ENCODE measurements around the gene DCST1.

Gene DCST1

GRCh38 chr1:155051342-155051776, 17.7 kb downstream of the DCST1 start:
- no peak for DNase-seq
- Histone ChIP-seq H3K4me3 (ENCODE audit: control insufficient read depth in 1 of 7, extremely low read depth in 1 of 7, insufficient read depth in 4 of 7, low read depth in 2 of 7, low read length in 6 of 7) (peak overlapping the region; percentile 45 to 88 (median 79)), H3K27ac (ENCODE audit: insufficient read depth in 1 of 2, low read depth in 1 of 2, low read length in 2 of 2, poor library complexity in 1 of 2, severe bottlenecking in 2 of 2) (peak overlapping the region; percentile 8 to 43), H3K27me3 (replicated peaks in 2 of 5; ENCODE audit: control insufficient read depth in 4 of 5, insufficient read depth in 5 of 5, low read length in 4 of 5) (no peaks in the 10 kb centered on the region), H3K4me1 (ENCODE audit: control extremely low read depth in 1 of 4, control insufficient read depth in 4 of 4, insufficient read depth in 4 of 4, low read length in 3 of 4) (peaks cover 3 to 43% (median 40%) of the 10 kb centered on the region in 4 experiments), H3K36me3 (ENCODE audit: control insufficient read depth in 4 of 4, insufficient read depth in 4 of 4, low read length in 3 of 4) (peaks cover 0 to 20% (median 7%) of the 10 kb centered on the region in 4 experiments), H3K9me3 (ENCODE audit: control extremely low read depth in 1 of 5, control insufficient read depth in 4 of 5, insufficient read depth in 2 of 5, low read depth in 1 of 5, low read length in 4 of 5) (no peaks in the 10 kb centered on the region)
- CTCF ChIA-PET, result interaction anchor here (0.8 to 22.6 kb wide), 8 partner anchors 5 to 75 kb away, joined by 3 to 368 read pairs (median 4); partner anchors contain the start of genes ADAM15 and EFNA4
- POLR2A ChIA-PET, result interaction anchor here (0.6 to 1.7 kb wide), 3 partner anchors 10 to 122 kb away, joined by 3 read pairs; partner anchors contain the start of gene KRTCAP2
- WGBS (ENCODE audit: insufficient coverage), result 0% methylated on average over 16 of the region's 31 CpGs

GRCh38 chr1:155051777-155052398, 18.3 kb downstream of the DCST1 start:
- Histone ChIP-seq H3K4me1 (ENCODE audit: control extremely low read depth in 1 of 4, control insufficient read depth in 4 of 4, insufficient read depth in 4 of 4, low read length in 3 of 4) (peaks cover 3 to 43% (median 40%) of the 10 kb centered on the region in 4 experiments), H3K27me3 (replicated peaks in 2 of 5; ENCODE audit: control insufficient read depth in 4 of 5, insufficient read depth in 5 of 5, low read length in 4 of 5) (no peaks in the 10 kb centered on the region), H3K27ac (ENCODE audit: insufficient read depth in 1 of 2, low read depth in 1 of 2, low read length in 2 of 2, poor library complexity in 1 of 2, severe bottlenecking in 2 of 2) (peak overlapping the region; percentile 8 to 43), H3K36me3 (ENCODE audit: control insufficient read depth in 4 of 4, insufficient read depth in 4 of 4, low read length in 3 of 4) (peaks cover 0 to 25% (median 10%) of the 10 kb centered on the region in 4 experiments), H3K4me3 (ENCODE audit: control insufficient read depth in 1 of 7, extremely low read depth in 1 of 7, insufficient read depth in 4 of 7, low read depth in 2 of 7, low read length in 6 of 7) (peak overlapping the region; percentile 45 to 88 (median 79)), H3K9me3 (ENCODE audit: control extremely low read depth in 1 of 5, control insufficient read depth in 4 of 5, insufficient read depth in 2 of 5, low read depth in 1 of 5, low read length in 4 of 5) (no peaks in the 10 kb centered on the region)
- ChIA-PET POLR2A (interaction anchor here (0.7 to 1.7 kb wide), 3 partner anchors 10 to 146 kb away, joined by 3 read pairs; no protein-coding TSS in a partner anchor), CTCF (interaction anchor here (1.1 to 22.6 kb wide), 7 partner anchors 6 to 80 kb away, joined by 3 to 368 read pairs (median 13); partner anchors contain the start of genes ADAM15, EFNA3 and EFNA4)
- DNase-seq, result peak in 2 of 3 donors; percentile 51 to 54
- WGBS (ENCODE audit: insufficient coverage), result 0% methylated on average over 19 of the region's 27 CpGs

- POLR2A ChIA-PET, result interaction anchor here (0.7 to 1.3 kb wide), 3 partner anchors 9 to 147 kb away, joined by 3 read pairs; partner anchors contain the start of gene SLC50A1
- 17% methylated on average over 7 of the region's 12 CpGs for WGBS (ENCODE audit: insufficient coverage)
- Histone ChIP-seq H3K4me3 (ENCODE audit: control insufficient read depth in 1 of 7, extremely low read depth in 1 of 7, insufficient read depth in 4 of 7, low read depth in 2 of 7, low read length in 6 of 7) (peak overlapping the region; percentile 45 to 88 (median 79)), H3K9me3 (ENCODE audit: control extremely low read depth in 1 of 5, control insufficient read depth in 4 of 5, insufficient read depth in 2 of 5, low read depth in 1 of 5, low read length in 4 of 5) (no peaks in the 10 kb centered on the region), H3K27ac (ENCODE audit: insufficient read depth in 1 of 2, low read depth in 1 of 2, low read length in 2 of 2, poor library complexity in 1 of 2, severe bottlenecking in 2 of 2) (no peak overlapping the region), H3K4me1 (ENCODE audit: control extremely low read depth in 1 of 4, control insufficient read depth in 4 of 4, insufficient read depth in 4 of 4, low read length in 3 of 4) (peaks cover 3 to 43% (median 40%) of the 10 kb centered on the region in 4 experiments), H3K36me3 (ENCODE audit: control insufficient read depth in 4 of 4, insufficient read depth in 4 of 4, low read length in 3 of 4) (peaks cover 0 to 33% (median 16%) of the 10 kb centered on the region in 4 experiments), H3K27me3 (replicated peaks in 2 of 5; ENCODE audit: control insufficient read depth in 4 of 5, insufficient read depth in 5 of 5, low read length in 4 of 5) (no peaks in the 10 kb centered on the region)
- peak; percentile 42 to 53 (median 46) for DNase-seq
- CTCF ChIA-PET, result interaction anchor here (0.7 to 22.6 kb wide), 15 partner anchors 7 to 493 kb away, joined by 3 to 368 read pairs (median 4); partner anchors contain the start of genes ADAM15, EFNA3 and EFNA4
Measured at GRCh38 chr1:155052439-155053395, 19.1 kb downstream of the DCST1 start.

- Histone ChIP-seq H3K27ac (ENCODE audit: insufficient read depth in 1 of 2, low read depth in 1 of 2, low read length in 2 of 2, poor library complexity in 1 of 2, severe bottlenecking in 2 of 2) (no peak overlapping the region), H3K36me3 (ENCODE audit: control insufficient read depth in 4 of 4, insufficient read depth in 4 of 4, low read length in 3 of 4) (peaks cover 0 to 42% (median 24%) of the 10 kb centered on the region in 4 experiments)
- POLR2A ChIA-PET, result no interaction called here
Measured at GRCh38 chr1:155053531-155054105, 20.0 kb downstream of the DCST1 start.

GRCh38 chr1:155057104-155057503, 23.5 kb downstream of the DCST1 start:
- Histone ChIP-seq H3K9me3 (ENCODE audit: control extremely low read depth in 1 of 5, control insufficient read depth in 4 of 5, insufficient read depth in 2 of 5, low read depth in 1 of 5, low read length in 4 of 5) (no peaks in the 10 kb centered on the region), H3K36me3 (ENCODE audit: control insufficient read depth in 4 of 4, insufficient read depth in 4 of 4, low read length in 3 of 4) (peaks cover 0 to 53% (median 29%) of the 10 kb centered on the region in 4 experiments), H3K4me1 (ENCODE audit: control extremely low read depth in 1 of 4, control insufficient read depth in 4 of 4, insufficient read depth in 4 of 4, low read length in 3 of 4) (peaks cover 2 to 30% (median 27%) of the 10 kb centered on the region in 4 experiments), H3K27ac (ENCODE audit: insufficient read depth in 1 of 2, low read depth in 1 of 2, low read length in 2 of 2, poor library complexity in 1 of 2, severe bottlenecking in 2 of 2) (no peak overlapping the region), H3K27me3 (replicated peaks in 2 of 5; ENCODE audit: control insufficient read depth in 4 of 5, insufficient read depth in 5 of 5, low read length in 4 of 5) (no peaks in the 10 kb centered on the region), H3K4me3 (ENCODE audit: control insufficient read depth in 1 of 7, extremely low read depth in 1 of 7, insufficient read depth in 4 of 7, low read depth in 2 of 7, low read length in 6 of 7) (no peak overlapping the region)
- WGBS (ENCODE audit: insufficient coverage), result 98% methylated on average over 8 of the region's 8 CpGs
- no peak for DNase-seq
- CTCF ChIA-PET, result interaction anchor here (0.8 to 22.6 kb wide), 14 partner anchors 9 to 498 kb away, joined by 3 to 368 read pairs (median 3); partner anchors contain the start of genes ADAM15 and LENEP
- POLR2A ChIA-PET, result no interaction called here

More at GRCh38 chr1:155053531-155054105, 20.0 kb downstream of the DCST1 start:
- Histone ChIP-seq H3K4me1 (ENCODE audit: control extremely low read depth in 1 of 4, control insufficient read depth in 4 of 4, insufficient read depth in 4 of 4, low read length in 3 of 4) (peaks cover 3 to 43% (median 40%) of the 10 kb centered on the region in 4 experiments), H3K9me3 (ENCODE audit: control extremely low read depth in 1 of 5, control insufficient read depth in 4 of 5, insufficient read depth in 2 of 5, low read depth in 1 of 5, low read length in 4 of 5) (no peaks in the 10 kb centered on the region), H3K4me3 (ENCODE audit: control insufficient read depth in 1 of 7, extremely low read depth in 1 of 7, insufficient read depth in 4 of 7, low read depth in 2 of 7, low read length in 6 of 7) (peak overlapping the region in 1 of 7 experiments; percentile 88), H3K27me3 (replicated peaks in 2 of 5; ENCODE audit: control insufficient read depth in 4 of 5, insufficient read depth in 5 of 5, low read length in 4 of 5) (no peaks in the 10 kb centered on the region)
- 98% methylated on average over 4 of the region's 7 CpGs for WGBS (ENCODE audit: insufficient coverage)
- CTCF ChIA-PET, result interaction anchor here (0.9 to 22.6 kb wide), 14 partner anchors 7 to 494 kb away, joined by 3 to 368 read pairs (median 6); partner anchors contain the start of genes ADAM15, EFNA3 and EFNA4
- no peak for DNase-seq

GRCh38 chr1:155057788-155058211, 24.2 kb downstream of the DCST1 start:
- peaks cover 0 to 53% (median 29%) of the 10 kb centered on the region in 4 experiments for H3K36me3 ChIP-seq (ENCODE audit: control insufficient read depth in 4 of 4, insufficient read depth in 4 of 4, low read length in 3 of 4)
- 97% methylated on average over 13 of the region's 13 CpGs for WGBS (ENCODE audit: insufficient coverage)
- no peak for DNase-seq
- H3K4me1 ChIP-seq (ENCODE audit: control extremely low read depth in 1 of 4, control insufficient read depth in 4 of 4, insufficient read depth in 4 of 4, low read length in 3 of 4), result peaks cover 2 to 30% (median 26%) of the 10 kb centered on the region in 4 experiments
- H3K4me3 ChIP-seq (ENCODE audit: control insufficient read depth in 1 of 7, extremely low read depth in 1 of 7, insufficient read depth in 4 of 7, low read depth in 2 of 7, low read length in 6 of 7), result no peak overlapping the region
- POLR2A ChIA-PET, result no interaction called here
- H3K9me3 ChIP-seq (ENCODE audit: control extremely low read depth in 1 of 5, control insufficient read depth in 4 of 5, insufficient read depth in 2 of 5, low read depth in 1 of 5, low read length in 4 of 5), result no peaks in the 10 kb centered on the region
- H3K27me3 ChIP-seq (replicated peaks in 2 of 5; ENCODE audit: control insufficient read depth in 4 of 5, insufficient read depth in 5 of 5, low read length in 4 of 5), result no peaks in the 10 kb centered on the region
- no peak overlapping the region for H3K27ac ChIP-seq (ENCODE audit: insufficient read depth in 1 of 2, low read depth in 1 of 2, low read length in 2 of 2, poor library complexity in 1 of 2, severe bottlenecking in 2 of 2)
- CTCF ChIA-PET, result interaction anchor here (0.8 to 22.6 kb wide), 10 partner anchors 9 to 75 kb away, joined by 3 to 368 read pairs (median 3); partner anchors contain the start of genes ADAM15, FLAD1 and LENEP
